SK-N-SH (cell line): ENCODE measurements around the gene MTHFD2L. TPM values are rescaled to one million over a fixed set of nuclear protein-coding genes. Genes with fewer than 3 reads are reported as not detected.

Experiments
- CTCF ChIA-PET: fragments of 300-600, 350-600 bp; formaldehyde crosslinking; extraction: SDS; loops from one replicate; lab custom pipeline; 2021; lab: Yijun Ruan, JAX
- POLR2A ChIA-PET: fragments of 350-600 bp; sonication (Branson Sonifier 250); formaldehyde crosslinking; extraction: SDS; loops from one replicate; lab custom pipeline; 2020; ENCODE audit warnings: antibody characterized with exemption, inconsistent platforms; lab: Yijun Ruan, JAX
- DNase-seq: peaks from one replicate; pipeline ENCODE4 v3.0.0; 2012
- H2AFZ ChIP-seq: fragments of 200-600 bp; sonication (generic); 2 replicates; pipeline ENCODE4 v1.8.1; 2016; ENCODE audit warnings: antibody characterized with exemption, mild to moderate bottlenecking, low read depth
- H3F3A ChIP-seq: fragments of 200-600 bp; sonication (generic); replicated peaks from 2 replicates; pipeline ENCODE3; 2016; ENCODE audit warnings: antibody characterized with exemption, mild to moderate bottlenecking; ENCODE audit not compliant: insufficient read depth
- H3K27ac ChIP-seq, 2 experiments: fragments of 200-500 bp in 1 of 2; fragments of 200-600 bp in 1 of 2; sonication (Bioruptor generic) in 1 of 2; sonication (generic), shearing (Covaris generic) in 1 of 2; 2 replicates each; pipeline versions ENCODE4 v1.5.1 to v1.6.1; 2014 to 2016; ENCODE audit warnings: low read depth in 2 of 2, inconsistent platforms in 1 of 2, low read length in 1 of 2, mild to moderate bottlenecking in 1 of 2, mixed read lengths in 1 of 2
- H3K27me3 ChIP-seq: fragments of 200-600 bp; sonication (generic), shearing (Covaris generic); 2 replicates; pipeline ENCODE4 v1.6.1; 2016; ENCODE audit warnings: mixed run types; ENCODE audit not compliant: insufficient read depth
- H3K36me3 ChIP-seq, 2 experiments: fragments of 200-500 bp in 1 of 2; fragments of 200-600 bp in 1 of 2; sonication (Bioruptor generic) in 1 of 2; sonication (generic) in 1 of 2; replicated peaks in 1 of 2; 2 replicates each; pipeline versions ENCODE3 to v1.5.1; 2014 to 2016; ENCODE audit warnings: low read length in 1 of 2, mild to moderate bottlenecking in 1 of 2; ENCODE audit not compliant: insufficient read depth in 2 of 2, control insufficient read depth in 1 of 2
- H3K4me1 ChIP-seq, 2 experiments: fragments of 200-500 bp in 1 of 2; fragments of 200-600 bp in 1 of 2; sonication (Bioruptor generic) in 1 of 2; sonication (generic), shearing (Covaris generic) in 1 of 2; 2 replicates each; pipeline versions ENCODE4 v1.5.1 to v1.6.1; 2014 to 2016; ENCODE audit warnings: low read depth in 1 of 2, low read length in 1 of 2, mixed run types in 1 of 2; ENCODE audit not compliant: insufficient read depth in 2 of 2, control insufficient read depth in 1 of 2
- H3K4me2 ChIP-seq: fragments of 200-600 bp; sonication (generic), shearing (Covaris generic); 2 replicates; pipeline ENCODE4 v1.6.1; 2017; ENCODE audit warnings: mixed run types
- H3K4me3 ChIP-seq, 2 experiments: fragments of 200-500 bp in 1 of 2; fragments of 200-600 bp in 1 of 2; sonication (Bioruptor generic) in 1 of 2; sonication (generic), shearing (Covaris generic) in 1 of 2; 2 replicates each; pipeline versions ENCODE4 v1.5.1 to v1.8.1; 2014 to 2016; ENCODE audit warnings: low read depth in 2 of 2, inconsistent platforms in 1 of 2, low read length in 1 of 2, mild to moderate bottlenecking in 1 of 2, mixed read lengths in 1 of 2, moderate library complexity in 1 of 2
- H3K79me2 ChIP-seq: fragments of 200-600 bp; sonication (generic); 2 replicates; pipeline ENCODE4 v1.8.1; 2017; ENCODE audit warnings: mild to moderate bottlenecking; ENCODE audit not compliant: insufficient read depth
- H3K9ac ChIP-seq: fragments of 200-600 bp; sonication (generic); 2 replicates; pipeline ENCODE4 v1.6.1; 2017; ENCODE audit warnings: mixed run types
- H3K9me2 ChIP-seq: fragments of 200-600 bp; sonication (generic); 2 replicates; pipeline ENCODE4 v1.6.1; 2017; ENCODE audit warnings: mixed run types
- H3K9me3 ChIP-seq: fragments of 200-600 bp; sonication (generic); 2 replicates; pipeline ENCODE4 v1.6.1; 2017; ENCODE audit warnings: mixed run types, mild to moderate bottlenecking, moderate library complexity
- H4K20me1 ChIP-seq: fragments of 200-600 bp; sonication (generic); 2 replicates; pipeline ENCODE4 v1.6.1; 2017; ENCODE audit warnings: mild to moderate bottlenecking, mixed run types; ENCODE audit not compliant: insufficient read depth
- ELF1 ChIP-seq: IDR thresholded peaks from 2 replicates; pipeline ENCODE4 v1.4.0; 2012
- FOXJ3 ChIP-seq: sonication (generic); formaldehyde crosslinking; IDR thresholded peaks from 2 replicates; pipeline ENCODE4 v1.5.1; 2020; ENCODE audit warnings: mild to moderate bottlenecking, missing genetic modification reagents
- GABPA ChIP-seq: IDR thresholded peaks from 2 replicates; pipeline ENCODE4 v1.4.0; 2012; ENCODE audit warnings: low read depth, mild to moderate bottlenecking
- GATA2 ChIP-seq: sonication (generic); formaldehyde crosslinking; IDR thresholded peaks from 2 replicates; pipeline ENCODE4 v1.5.0; 2020; ENCODE audit warnings: mild to moderate bottlenecking, missing genetic modification reagents
- MAX ChIP-seq: IDR thresholded peaks from 2 replicates; pipeline ENCODE4 v1.4.0; 2012; ENCODE audit warnings: low read depth
- NFIC ChIP-seq: IDR thresholded peaks from 2 replicates; pipeline ENCODE4 v1.4.0; 2012; ENCODE audit warnings: borderline replicate concordance
- POLR2AphosphoS5 ChIP-seq: IDR thresholded peaks from 2 replicates; pipeline ENCODE4 v1.6.1; 2012; ENCODE audit warnings: low read depth, low read length
- RCOR1 ChIP-seq: fragments of 150-350 bp; IDR thresholded peaks from 2 replicates; pipeline ENCODE4 v1.6.1; 2017; ENCODE audit warnings: antibody characterized with exemption, low read length
- SMC3 ChIP-seq: IDR thresholded peaks from 2 replicates; pipeline ENCODE4 v1.6.1; 2012; ENCODE audit warnings: low read depth, low read length, improper control_type of control experiment
- TAF1 ChIP-seq: IDR thresholded peaks from 2 replicates; pipeline ENCODE4 v1.6.1; 2012; ENCODE audit warnings: low read depth, mild to moderate bottlenecking, low read length, moderate library complexity, borderline replicate concordance
- TEAD4 ChIP-seq: IDR thresholded peaks from 2 replicates; pipeline ENCODE4 v1.4.0; 2012; ENCODE audit warnings: mild to moderate bottlenecking, borderline replicate concordance; ENCODE audit not compliant: insufficient read depth
- USF1 ChIP-seq: IDR thresholded peaks from 2 replicates; pipeline ENCODE4 v1.4.0; 2012; ENCODE audit warnings: low read depth, borderline replicate concordance
- USF2 ChIP-seq: fragments of 150-350 bp; IDR thresholded peaks from 2 replicates; pipeline ENCODE4 v1.6.1; 2017; ENCODE audit warnings: antibody characterized with exemption, low read length, low read depth, borderline replicate concordance
- WGBS: methylation state at CpG from one replicate; pipeline ENCODE4 v1.1.6; 2017; ENCODE audit warnings: low lambda C conversion rate; 5-methylcytosine and 5-hydroxymethylcytosine counted together
- polyA plus RNA-seq, 3 experiments: library from polyadenylated mRNA; depleted of rRNA; stranded (reverse); fragments of >200 nt; gene quantifications; 2 replicates each; pipeline ENCODE4 v1.2.3, GENCODE V29; 2012
- TF ChIP-seq, protein P1 (sequence below): IDR thresholded peaks from 2 replicates; pipeline ENCODE4 v1.6.1; 2012; ENCODE audit warnings: mild to moderate bottlenecking, low read depth, low read length, moderate library complexity

The MTHFD2L gene
- polyA plus RNA-seq, 1 of the 3 experiments (the other 2 are of a cell fraction) = 4.8 TPM

DNA sequence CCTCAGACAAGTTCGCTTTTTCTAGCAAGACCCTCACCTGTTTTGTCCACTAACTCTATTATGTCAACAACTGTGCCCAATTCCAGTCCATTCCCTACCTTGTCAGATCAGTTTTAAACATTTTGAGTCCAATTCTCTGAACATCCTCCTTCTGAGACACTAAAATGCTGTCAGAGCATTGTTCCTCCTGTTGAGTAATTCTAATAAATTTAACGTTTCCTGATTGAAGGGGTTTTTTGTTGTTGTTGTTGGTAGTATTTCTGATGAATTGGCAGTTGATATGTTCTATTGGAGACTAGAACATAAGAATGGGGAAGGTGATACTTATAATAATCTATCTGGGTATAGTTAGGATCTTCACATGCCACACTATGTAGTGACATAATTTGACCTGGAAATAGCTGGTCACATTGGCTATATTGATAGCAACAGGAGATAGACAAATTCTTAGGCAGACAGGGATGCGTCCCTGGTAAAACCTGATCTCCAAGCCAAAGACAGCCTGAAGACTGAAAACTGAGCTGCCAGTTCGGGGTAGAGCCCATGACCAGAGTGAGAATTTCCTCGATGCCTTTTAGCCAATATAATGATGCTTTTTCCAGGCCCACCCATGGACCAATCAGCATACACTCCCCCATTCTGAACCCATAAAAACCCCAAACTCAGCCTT lies 46.5 kb upstream of the MTHFD2L start:
- Histone ChIP-seq H4K20me1 (no peaks in the 10 kb centered on the region), H3K9me2 (no peaks in the 10 kb centered on the region), H3K27me3 (no peaks in the 10 kb centered on the region), H3K9ac (no peak overlapping the region), H3K4me2 (no peak overlapping the region), H3K4me3 (no peak overlapping the region), H3K79me2 (no peaks in the 10 kb centered on the region), H3K9me3 (no peaks in the 10 kb centered on the region), H3F3A (peaks cover 43% of the 10 kb centered on the region), H3K4me1 (peaks cover 0 to 23% of the 10 kb centered on the region in 2 experiments; a peak in 2 of 4 replicates), H2AFZ (no peak overlapping the region), H3K27ac (peak overlapping the region in 1 of 2 experiments; percentile 99; a peak in 3 of 4 replicates), H3K36me3 (no peaks in the 10 kb centered on the region)
- POLR2A ChIA-PET = no interaction called here
- 63% methylated on average over 5 of the region's 5 CpGs for WGBS
- TF ChIP-seq GATA2 (no peak), SMC3 (no peak), FOXJ3 (CRISPR knock-in tag) (no peak), MAX (no peak), TAF1 (no peak), TEAD4 (no peak), RCOR1 (no peak), USF2 (no peak)
- DNase-seq = no peak
- CTCF ChIA-PET = no interaction called here

GRCh38 chr4:74111990-74112389 lies 45.9 kb upstream of the MTHFD2L start:
- peak overlapping the region in 1 of 2 experiments; percentile 99; a peak in 1 of 4 replicates for H3K27ac ChIP-seq
- ChIA-PET CTCF (no interaction called here), POLR2A (no interaction called here)
- peaks cover 0 to 27% of the 10 kb centered on the region in 2 experiments; a peak in 2 of 4 replicates for H3K4me1 ChIP-seq
- H3K9me2 ChIP-seq = no peaks in the 10 kb centered on the region
- WGBS = 93% methylated on average over 5 of the region's 5 CpGs
- no peak overlapping the region for H2AFZ ChIP-seq
- H3K4me2 ChIP-seq = no peak overlapping the region
- no peaks in the 10 kb centered on the region for H3K27me3 ChIP-seq
- H3K9me3 ChIP-seq = no peaks in the 10 kb centered on the region
- no peaks in the 10 kb centered on the region for H3K79me2 ChIP-seq
- H3F3A ChIP-seq = peaks cover 48% of the 10 kb centered on the region
- H3K4me3 ChIP-seq = no peak overlapping the region
- DNase-seq = no peak
- no peaks in the 10 kb centered on the region for H4K20me1 ChIP-seq
- no peak for TF ChIP-seq NFIC
- TF ChIP-seq POLR2AphosphoS5 = no peak
- TF ChIP-seq, protein P1, sequence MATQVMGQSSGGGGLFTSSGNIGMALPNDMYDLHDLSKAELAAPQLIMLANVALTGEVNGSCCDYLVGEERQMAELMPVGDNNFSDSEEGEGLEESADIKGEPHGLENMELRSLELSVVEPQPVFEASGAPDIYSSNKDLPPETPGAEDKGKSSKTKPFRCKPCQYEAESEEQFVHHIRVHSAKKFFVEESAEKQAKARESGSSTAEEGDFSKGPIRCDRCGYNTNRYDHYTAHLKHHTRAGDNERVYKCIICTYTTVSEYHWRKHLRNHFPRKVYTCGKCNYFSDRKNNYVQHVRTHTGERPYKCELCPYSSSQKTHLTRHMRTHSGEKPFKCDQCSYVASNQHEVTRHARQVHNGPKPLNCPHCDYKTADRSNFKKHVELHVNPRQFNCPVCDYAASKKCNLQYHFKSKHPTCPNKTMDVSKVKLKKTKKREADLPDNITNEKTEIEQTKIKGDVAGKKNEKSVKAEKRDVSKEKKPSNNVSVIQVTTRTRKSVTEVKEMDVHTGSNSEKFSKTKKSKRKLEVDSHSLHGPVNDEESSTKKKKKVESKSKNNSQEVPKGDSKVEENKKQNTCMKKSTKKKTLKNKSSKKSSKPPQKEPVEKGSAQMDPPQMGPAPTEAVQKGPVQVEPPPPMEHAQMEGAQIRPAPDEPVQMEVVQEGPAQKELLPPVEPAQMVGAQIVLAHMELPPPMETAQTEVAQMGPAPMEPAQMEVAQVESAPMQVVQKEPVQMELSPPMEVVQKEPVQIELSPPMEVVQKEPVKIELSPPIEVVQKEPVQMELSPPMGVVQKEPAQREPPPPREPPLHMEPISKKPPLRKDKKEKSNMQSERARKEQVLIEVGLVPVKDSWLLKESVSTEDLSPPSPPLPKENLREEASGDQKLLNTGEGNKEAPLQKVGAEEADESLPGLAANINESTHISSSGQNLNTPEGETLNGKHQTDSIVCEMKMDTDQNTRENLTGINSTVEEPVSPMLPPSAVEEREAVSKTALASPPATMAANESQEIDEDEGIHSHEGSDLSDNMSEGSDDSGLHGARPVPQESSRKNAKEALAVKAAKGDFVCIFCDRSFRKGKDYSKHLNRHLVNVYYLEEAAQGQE = no peak
- no peak for TF ChIP-seq FOXJ3 (CRISPR knock-in tag)
- no peak for TF ChIP-seq USF1
- no peak for TF ChIP-seq ELF1
- no peak for TF ChIP-seq USF2
- no peak for TF ChIP-seq GABPA
- no peaks in the 10 kb centered on the region for H3K36me3 ChIP-seq
- H3K9ac ChIP-seq = no peak overlapping the region
